GM12874 (cell line): ENCODE results near the gene TNRC6C.

Experiments used
- TF ChIP-seq, protein P1 (sequence below): IDR thresholded peaks from 2 replicates; pipeline ENCODE4 v1.5.1; 2011; ENCODE audit warnings: low read depth, mild to moderate bottlenecking, control low read depth, low read length, moderate library complexity; ENCODE audit not compliant: insufficient read depth

TNRC6C gene

GRCh38 chr17:77948690-77949114, 9.8 kb upstream of the TNRC6C start:
- TF ChIP-seq, protein P1, sequence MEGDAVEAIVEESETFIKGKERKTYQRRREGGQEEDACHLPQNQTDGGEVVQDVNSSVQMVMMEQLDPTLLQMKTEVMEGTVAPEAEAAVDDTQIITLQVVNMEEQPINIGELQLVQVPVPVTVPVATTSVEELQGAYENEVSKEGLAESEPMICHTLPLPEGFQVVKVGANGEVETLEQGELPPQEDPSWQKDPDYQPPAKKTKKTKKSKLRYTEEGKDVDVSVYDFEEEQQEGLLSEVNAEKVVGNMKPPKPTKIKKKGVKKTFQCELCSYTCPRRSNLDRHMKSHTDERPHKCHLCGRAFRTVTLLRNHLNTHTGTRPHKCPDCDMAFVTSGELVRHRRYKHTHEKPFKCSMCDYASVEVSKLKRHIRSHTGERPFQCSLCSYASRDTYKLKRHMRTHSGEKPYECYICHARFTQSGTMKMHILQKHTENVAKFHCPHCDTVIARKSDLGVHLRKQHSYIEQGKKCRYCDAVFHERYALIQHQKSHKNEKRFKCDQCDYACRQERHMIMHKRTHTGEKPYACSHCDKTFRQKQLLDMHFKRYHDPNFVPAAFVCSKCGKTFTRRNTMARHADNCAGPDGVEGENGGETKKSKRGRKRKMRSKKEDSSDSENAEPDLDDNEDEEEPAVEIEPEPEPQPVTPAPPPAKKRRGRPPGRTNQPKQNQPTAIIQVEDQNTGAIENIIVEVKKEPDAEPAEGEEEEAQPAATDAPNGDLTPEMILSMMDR, result no peak

DNA sequence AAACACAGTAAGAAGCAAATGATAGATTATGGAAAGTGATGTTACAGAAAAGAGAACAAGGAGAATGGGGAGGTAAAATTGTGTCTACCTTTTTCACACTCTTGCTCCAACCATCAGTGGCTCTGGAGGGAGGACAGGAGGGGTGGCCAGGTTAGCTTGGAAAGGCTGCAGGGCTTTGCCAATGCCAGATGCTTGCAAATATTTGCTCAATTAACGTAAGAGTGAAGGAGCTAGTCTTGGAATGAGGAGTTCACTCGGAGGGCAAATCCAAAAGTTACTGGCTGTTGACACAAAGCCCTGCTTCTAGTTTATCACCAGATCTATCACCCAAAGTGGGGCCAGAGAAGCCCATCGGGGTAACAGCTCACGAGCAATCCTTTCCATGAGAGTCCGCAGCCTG, 7.4 kb upstream of the TNRC6C start:
- TF ChIP-seq, protein P1, result no peak

GRCh38 chr17:77952368-77952767, 6.1 kb upstream of the TNRC6C start:
- TF ChIP-seq, protein P1, result no peak

- TF ChIP-seq, protein P1, result no peak
These were observed 1.2 kb upstream of the TNRC6C start for GRCh38 chr17:77957235-77957856.

- TF ChIP-seq, protein P1, result no peak
These were observed 218 bp downstream of the TNRC6C start for GRCh38 chr17:77958716-77959125.

- TF ChIP-seq, protein P1, result no peak
These were observed 823 bp downstream of the TNRC6C start for GRCh38 chr17:77959126-77959925.

GRCh38 chr17:77959926-77960521, 1.5 kb downstream of the TNRC6C start:
- TF ChIP-seq, protein P1, result no peak
